GM21447 (cell line): ENCODE results near the gene TMEM217.
"Not testable (repeated sequence)": the region's sequence is repeated elsewhere in the genome, so short reads cannot be mapped to it uniquely, and the experiment has no call there.

Experiments
- ATAC-seq: cut with Tn5 transposase; IDR thresholded peaks from one replicate; pipeline ENCODE4 v1.9.1; 2021; ENCODE audit not compliant: unreplicated experiment

Gene TMEM217

DNA sequence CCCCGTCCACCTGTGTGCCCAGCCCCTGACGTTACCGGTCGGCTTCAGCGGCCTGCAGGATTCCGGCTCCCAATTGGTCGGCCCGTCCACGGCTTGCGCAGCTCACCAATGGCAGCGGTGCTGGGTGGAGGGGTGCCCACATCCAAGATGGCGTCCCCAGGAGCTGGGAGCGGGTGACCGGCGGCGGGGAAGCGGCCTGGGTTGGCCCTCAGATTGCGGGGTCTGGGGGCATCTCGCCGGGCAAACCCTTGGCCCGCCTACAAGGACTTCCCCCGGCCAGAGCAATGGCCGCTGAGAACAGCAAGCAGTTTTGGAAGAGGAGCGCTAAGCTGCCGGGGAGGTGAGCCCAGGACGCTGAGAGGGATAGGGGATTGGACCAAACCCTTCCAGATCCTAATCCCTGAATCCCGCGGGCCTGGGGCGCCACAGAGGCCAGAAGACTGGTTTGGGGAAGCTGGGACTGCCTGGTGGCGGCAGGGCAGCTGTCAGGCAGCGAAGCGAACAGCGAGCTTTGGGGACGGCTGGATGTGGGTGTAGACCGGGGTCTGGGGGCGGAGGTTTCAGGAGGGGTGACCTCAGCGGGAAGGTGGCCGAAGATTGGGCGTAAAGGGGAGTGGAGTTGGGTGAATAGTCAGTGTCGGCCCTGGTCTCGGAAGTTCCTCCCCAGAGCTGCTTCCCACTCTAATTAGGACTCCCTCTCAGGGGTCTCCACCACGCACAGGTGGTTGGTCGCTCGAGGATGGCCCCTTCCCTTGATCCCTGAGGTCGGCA, at the start of gene TMEM217, which contains the start of gene TBC1D22B:
TSS of gene TMEM217 (minus strand) at position 511 of the 771 bp plus-strand sequence. CDS start 39,114 bp downstream, outside the sequence.
TSS of gene TBC1D22B (plus strand) at position 139 of the 771 bp plus-strand sequence. CDS start at position 285, 146 bp downstream.
- peak; percentile 97 for ATAC-seq

DNA sequence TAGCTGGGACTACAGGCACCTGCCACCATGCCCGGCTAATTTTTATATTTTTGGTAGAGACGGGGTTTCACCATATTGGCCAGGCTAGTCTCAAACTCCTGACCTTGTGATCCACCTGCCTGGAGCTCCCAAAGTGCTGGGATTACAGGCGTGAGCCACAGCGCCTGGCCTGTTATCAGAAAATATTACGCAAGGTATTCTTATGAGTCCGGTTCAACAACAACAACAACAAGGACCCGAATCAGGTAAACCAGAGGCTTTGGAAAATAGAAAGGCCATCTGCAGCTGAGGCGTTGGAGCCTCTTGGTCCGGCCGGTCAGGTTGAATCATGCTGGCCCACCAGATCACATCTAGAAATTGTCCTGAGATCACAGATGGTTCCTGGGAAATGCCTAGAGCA, 49.5 kb upstream of the TMEM217 start:
- ATAC-seq, result not testable (repeated sequence)

- ATAC-seq, result no peak
Observed at GRCh38 chr6:37306624-37307222, 48.8 kb upstream of the TMEM217 start.

GRCh38 chr6:37305841-37306425, 48.0 kb upstream of the TMEM217 start:
- ATAC-seq, result no peak

- ATAC-seq, result no peak
Observed at GRCh38 chr6:37304766-37305165, 46.8 kb upstream of the TMEM217 start.

- no peak for ATAC-seq
Observed at GRCh38 chr6:37303891-37304503, 46.1 kb upstream of the TMEM217 start.

GRCh38 chr6:37303091-37303660, 45.2 kb upstream of the TMEM217 start:
- ATAC-seq, result no peak

- ATAC-seq, result no peak
Observed at GRCh38 chr6:37302086-37302686, 44.2 kb upstream of the TMEM217 start.

DNA sequence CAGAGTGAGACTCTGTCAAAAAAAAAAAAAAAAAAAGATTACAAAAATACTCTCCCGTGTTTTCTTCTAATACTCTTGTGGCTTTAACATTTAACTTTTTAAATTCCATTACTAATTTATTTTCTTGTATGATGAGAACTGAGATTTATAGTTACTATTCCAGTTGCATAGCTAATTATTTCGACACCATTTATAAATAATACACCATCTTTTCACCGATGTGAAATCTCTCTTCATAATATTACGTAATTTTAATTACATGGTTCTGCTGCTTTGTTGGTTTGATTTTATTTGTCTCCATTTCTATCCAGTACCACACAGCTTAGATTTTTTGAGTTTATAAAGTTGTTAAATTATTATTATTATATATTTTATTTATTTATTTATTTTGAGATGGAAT, 42.0 kb upstream of the TMEM217 start:
- no peak for ATAC-seq

DNA sequence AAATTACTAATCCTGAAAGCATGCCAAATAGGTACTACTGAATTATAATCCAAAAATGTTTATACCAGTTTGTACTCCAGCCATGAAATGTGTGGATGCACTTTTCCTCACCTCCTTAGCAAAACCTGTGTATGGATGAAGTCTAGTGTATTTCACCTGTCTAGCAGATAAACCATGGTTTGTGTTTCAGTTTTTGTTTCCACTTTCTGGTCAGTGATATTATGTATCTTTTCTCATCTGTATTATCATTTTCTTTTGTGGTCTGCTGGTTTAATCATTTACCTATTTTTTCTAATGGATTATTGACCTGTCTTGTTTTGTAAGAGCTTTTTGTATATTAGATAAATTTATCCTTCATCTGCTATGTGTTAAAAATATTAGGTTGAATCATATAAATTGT, 41.0 kb upstream of the TMEM217 start:
- no peak for ATAC-seq

DNA sequence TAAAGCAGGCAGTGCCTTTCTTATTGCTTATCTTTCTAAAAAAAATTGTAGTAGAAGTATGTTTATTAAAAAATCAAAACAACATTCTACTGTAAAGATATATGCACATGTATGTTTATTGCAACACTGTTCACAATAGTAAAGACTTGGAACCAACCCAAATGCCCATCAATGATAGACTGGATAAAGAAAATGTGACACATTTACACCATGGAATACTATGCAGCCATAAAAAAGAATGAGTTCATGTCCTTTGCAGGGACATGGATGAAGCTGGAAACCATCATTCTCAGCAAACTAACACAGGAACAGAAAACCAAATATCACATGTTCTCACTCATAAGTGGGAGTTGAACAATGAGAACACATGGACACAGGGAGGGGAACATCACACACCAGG, 39.7 kb upstream of the TMEM217 start:
- ATAC-seq, result not testable (repeated sequence)

DNA sequence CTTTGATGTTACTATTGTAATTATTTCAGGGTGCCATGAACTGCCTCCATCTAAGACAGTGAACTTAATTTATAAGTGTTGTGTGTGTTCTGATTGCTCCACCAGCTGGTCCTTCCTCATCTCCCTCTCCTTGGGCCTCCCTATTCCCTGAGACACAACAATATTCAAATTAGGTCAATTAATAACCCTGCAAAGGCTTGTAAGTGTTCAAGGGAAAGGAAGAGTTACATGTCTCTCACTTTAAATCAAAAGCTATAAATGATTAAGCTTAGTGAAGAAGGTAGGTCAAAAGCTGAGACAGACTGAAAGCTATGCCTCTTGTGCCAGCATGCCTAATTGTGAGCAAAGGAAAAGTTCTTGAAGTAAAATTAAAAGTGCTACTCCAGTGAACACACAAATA, 35.5 kb upstream of the TMEM217 start:
- ATAC-seq, result no peak

- ATAC-seq, result no peak
Observed at GRCh38 chr6:37289931-37290330, 32.0 kb upstream of the TMEM217 start.

DNA sequence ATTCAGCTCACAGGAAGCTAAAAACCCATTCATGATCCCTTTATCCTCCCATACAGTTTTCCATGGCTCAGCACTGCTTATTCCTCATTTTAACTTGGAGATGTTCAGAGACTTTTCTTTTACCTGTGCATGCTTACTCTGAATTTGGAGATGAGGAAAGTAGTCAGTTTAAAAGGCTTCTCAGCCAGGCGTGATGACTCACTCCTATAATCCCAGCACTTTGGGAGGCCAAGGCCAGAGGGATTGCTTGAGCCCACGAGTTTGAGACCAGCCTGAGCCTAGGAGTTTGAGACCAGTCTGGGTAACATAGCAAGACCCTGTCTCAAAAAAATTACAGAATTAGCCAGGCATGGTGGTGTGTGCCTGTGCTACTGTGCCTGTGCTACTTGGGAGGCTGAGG, 30.3 kb upstream of the TMEM217 start:
- ATAC-seq, result no peak

DNA sequence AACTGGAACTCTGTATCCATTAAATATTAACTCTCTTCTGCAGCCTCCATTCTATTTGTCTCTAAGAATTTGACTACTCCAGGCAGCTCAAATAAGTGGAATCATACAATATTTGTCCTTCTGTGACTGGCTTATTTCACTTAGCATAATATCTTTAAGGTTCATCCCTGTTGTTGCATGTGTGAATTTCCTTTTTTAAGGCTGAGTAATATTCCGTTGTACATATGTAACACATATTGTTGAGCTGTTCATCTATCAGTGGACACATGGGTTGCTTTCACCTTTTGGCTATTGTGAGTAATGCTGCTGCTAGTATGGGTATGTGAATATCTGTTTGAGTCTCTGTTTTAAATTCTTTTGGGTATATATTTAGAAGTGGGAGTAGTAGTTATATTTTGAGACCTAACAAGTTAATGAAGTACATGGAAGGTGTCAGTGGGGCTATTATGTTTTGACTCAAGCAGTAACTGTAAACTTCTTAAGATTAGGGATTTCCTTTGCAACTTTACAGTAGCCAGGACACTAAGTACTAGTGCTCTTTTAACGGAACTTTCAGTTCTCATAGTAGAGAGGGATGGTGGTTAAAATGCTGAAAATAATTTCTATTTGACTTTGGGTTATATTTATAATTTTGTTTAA, 29.7 kb upstream of the TMEM217 start:
- peak; percentile 42 for ATAC-seq

DNA sequence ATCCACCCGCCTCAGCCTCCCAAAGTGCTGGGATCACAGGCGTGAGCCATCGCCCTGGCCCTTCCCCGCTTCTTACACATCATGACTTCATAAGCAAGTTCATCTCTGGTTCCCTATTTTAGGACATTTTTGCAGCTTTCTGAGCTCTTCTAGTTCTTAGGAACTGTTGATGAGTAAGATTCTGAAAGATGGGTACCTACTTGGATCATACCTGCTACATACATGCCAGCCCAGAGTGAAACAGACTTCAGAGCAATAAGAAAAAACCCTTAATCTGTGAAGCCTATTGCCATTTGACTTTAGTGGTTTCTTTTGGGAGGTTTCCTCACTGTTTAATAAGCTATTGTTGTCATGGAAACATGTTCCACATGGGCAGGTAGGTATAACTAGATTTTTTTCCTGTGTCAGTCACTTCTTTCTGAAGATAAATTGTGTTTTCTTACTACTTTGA, 27.9 kb upstream of the TMEM217 start:
- peak; percentile 39 for ATAC-seq

DNA sequence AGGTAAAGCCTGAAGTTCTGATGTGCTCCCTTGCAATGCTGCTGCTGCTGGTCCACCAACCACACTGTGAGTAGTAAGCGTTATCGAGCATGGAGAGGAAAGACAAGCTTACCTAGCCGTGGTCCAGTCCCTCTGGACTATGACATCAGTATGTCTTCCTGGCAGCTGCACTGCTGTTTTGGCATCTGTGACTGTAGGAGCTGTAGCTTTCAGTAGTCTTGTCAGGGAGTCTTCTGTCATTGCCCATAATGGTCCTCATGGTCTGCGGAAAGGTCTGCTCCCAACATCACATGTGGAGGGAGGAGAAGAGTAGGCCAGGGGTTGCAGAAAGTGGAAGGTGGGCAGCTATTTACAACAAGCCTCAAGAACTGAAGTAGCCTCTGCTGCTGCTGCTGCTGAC, 26.8 kb upstream of the TMEM217 start:
- ATAC-seq, result no peak

GRCh38 chr6:37283671-37284151, 25.8 kb upstream of the TMEM217 start:
- ATAC-seq, result no peak

DNA sequence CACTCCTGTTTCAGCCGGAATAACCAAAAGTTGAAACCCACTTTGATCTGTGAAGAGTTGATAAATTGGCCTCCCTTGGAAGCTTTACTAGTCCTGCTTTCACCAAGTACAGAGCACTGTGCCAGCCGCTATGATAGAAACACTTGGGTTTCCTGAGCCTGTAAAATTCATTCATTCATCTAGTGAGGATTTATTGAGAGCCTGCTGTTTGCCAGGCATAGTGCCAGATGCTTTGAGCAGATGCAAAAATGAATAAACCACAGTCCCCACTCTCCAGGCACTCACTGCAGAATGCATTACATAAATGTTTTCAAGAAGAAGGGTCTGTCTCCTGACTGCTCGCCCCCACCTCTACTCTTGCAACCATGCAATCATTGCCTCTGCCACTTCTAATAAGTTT, 25.3 kb upstream of the TMEM217 start:
- no peak for ATAC-seq

GRCh38 chr6:37282371-37282770, 24.4 kb upstream of the TMEM217 start:
- no peak for ATAC-seq
